K562 (cell line): ENCODE measurements around the gene RPTOR. TPM values are rescaled to one million over a fixed set of nuclear protein-coding genes. Genes with fewer than 3 reads are reported as not detected.

Experiments
- ATAC-seq: fragments of 200-7000 bp; cut with Tn5 transposase; 3 replicates; pipeline ENCODE4 v1.9.1; 2020; ENCODE audit warnings: moderate library complexity
- BruUV-seq: library from RNA; stranded (reverse); fragments of 400-500 nt; replicated peaks from 2 replicates; lab custom pipeline; 2021; lab: Mats Ljungman, UMichigan
- CTCF ChIA-PET: fragments of 300-600 bp; formaldehyde crosslinking; extraction: SDS; loops from one replicate; lab custom pipeline; 2021; ENCODE audit warnings: low intra/inter-chr PET ratio; lab: Yijun Ruan, JAX
- POLR2A ChIA-PET: fragments of 300-600, 350-650 bp; sonication (Branson Sonifier 250); formaldehyde crosslinking; extraction: SDS; loops from one replicate; lab custom pipeline; 2021; ENCODE audit warnings: antibody characterized with exemption, inconsistent platforms; lab: Yijun Ruan, JAX
- DNase-seq, 4 experiments: peaks; one replicate each; pipeline versions ENCODE4 v3.0.0 to v3.0.0-alpha.2; 2011 to 2018; ENCODE audit warnings: low spot score in 3 of 4, mixed read lengths in 3 of 4; ENCODE audit errors: extremely low read depth in 1 of 4
- FAIRE-seq: peaks from 2 replicates; lab custom pipeline; 2011; peaks lifted over from hg19 to GRCh38; lab: Jason Lieb, UNC
- H2AFZ ChIP-seq: 2 replicates; pipeline ENCODE4 v1.6.0; 2011; ENCODE audit warnings: low read depth, low read length, control low read depth, inconsistent platforms
- H3K27ac ChIP-seq: fragments of 200-600 bp; 3 replicates; pipeline ENCODE4 v1.8.0; 2011; ENCODE audit warnings: low read depth, mild to moderate bottlenecking, control low read depth, inconsistent platforms, low read length, moderate library complexity, mixed read lengths; ENCODE audit errors: extremely low read depth
- H3K27me3 ChIP-seq, 2 experiments: fragments of 300-600 bp in 1 of 2; 2 replicates in 1 of 2; 3 replicates in 1 of 2; pipeline versions ENCODE4 v1.6.0 to v1.8.0; 2011; ENCODE audit warnings: inconsistent platforms in 2 of 2, low read length in 2 of 2, mild to moderate bottlenecking in 1 of 2, mixed read lengths in 1 of 2, moderate library complexity in 1 of 2; ENCODE audit not compliant: control insufficient read depth in 2 of 2, insufficient read depth in 2 of 2
- H3K36me3 ChIP-seq: fragments of 300-600 bp; 3 replicates; pipeline ENCODE4 v1.8.0; 2011; ENCODE audit warnings: mild to moderate bottlenecking, low read length, inconsistent platforms; ENCODE audit not compliant: control insufficient read depth, insufficient read depth
- H3K4me1 ChIP-seq, 2 experiments: fragments of 200-600 bp in 1 of 2; replicated peaks in 1 of 2; 2 replicates in 1 of 2; 3 replicates in 1 of 2; pipeline versions ENCODE4 v1.5.1 to v1.8.0; 2011; ENCODE audit warnings: inconsistent platforms in 2 of 2, low read length in 2 of 2, mild to moderate bottlenecking in 1 of 2, mixed read lengths in 1 of 2, moderate library complexity in 1 of 2; ENCODE audit not compliant: control insufficient read depth in 2 of 2, insufficient read depth in 2 of 2
- H3K4me2 ChIP-seq: 2 replicates; pipeline ENCODE4 v1.6.1; 2011; ENCODE audit warnings: low read length, control low read depth, inconsistent platforms, mixed read lengths; ENCODE audit not compliant: insufficient read depth
- H3K4me3 ChIP-seq: fragments of 200-600 bp; sonication (generic), shearing (Covaris generic); 2 replicates; pipeline ENCODE4 v1.5.1; 2016; ENCODE audit warnings: control low read depth, inconsistent platforms
- H3K79me2 ChIP-seq: fragments of 200-600 bp; 3 replicates; pipeline ENCODE4 v1.8.0; 2011; ENCODE audit warnings: low read length, inconsistent platforms; ENCODE audit not compliant: control insufficient read depth, insufficient read depth
- H3K9ac ChIP-seq, 2 experiments: 2 replicates each; pipeline versions ENCODE4 v1.6.0 to v1.6.1; 2011; ENCODE audit warnings: low read depth in 2 of 2, low read length in 2 of 2, control low read depth in 1 of 2, inconsistent platforms in 1 of 2, mild to moderate bottlenecking in 1 of 2, mixed read lengths in 1 of 2; ENCODE audit not compliant: insufficient read depth in 1 of 2
- H3K9me1 ChIP-seq: one replicate; pipeline ENCODE4 v1.6.0; 2011; ENCODE audit warnings: inconsistent platforms, mild to moderate bottlenecking, low read length, moderate library complexity; ENCODE audit not compliant: control insufficient read depth, insufficient read depth
- H3K9me3 ChIP-seq: replicated peaks from 2 replicates; pipeline ENCODE4 v1.5.1; 2011; ENCODE audit warnings: low read depth, low read length, inconsistent platforms; ENCODE audit not compliant: control insufficient read depth, insufficient read depth
- H4K20me1 ChIP-seq: replicated peaks from 2 replicates; pipeline ENCODE4 v1.6.1; 2011; ENCODE audit warnings: low read length, inconsistent platforms, mixed read lengths; ENCODE audit not compliant: control insufficient read depth, insufficient read depth
- HDAC3 ChIP-seq: fragments of 450-650 bp; IDR thresholded peaks from 2 replicates; pipeline ENCODE4 v1.6.1; 2018; ENCODE audit warnings: borderline replicate concordance, mild to moderate bottlenecking, moderate library complexity; ENCODE audit not compliant: partially characterized antibody
- SFPQ ChIP-seq: fragments of 200-400 bp; formaldehyde crosslinking; IDR thresholded peaks from 2 replicates; pipeline ENCODE4 v1.6.1; 2017; ENCODE audit warnings: mild to moderate bottlenecking, low read depth, low read length, moderate library complexity
- ZNF318 ChIP-seq, 2 experiments: fragments of 450-650 bp; IDR thresholded peaks; 2 replicates each; pipeline ENCODE4 v1.6.1; 2016; ENCODE audit warnings: mild to moderate bottlenecking in 2 of 2, borderline replicate concordance in 1 of 2, low read depth in 1 of 2, moderate library complexity in 1 of 2
- ZNF592 ChIP-seq: fragments of 450-650 bp; IDR thresholded peaks from 2 replicates; pipeline ENCODE4 v1.6.1; 2017; ENCODE audit warnings: antibody characterized with exemption, mild to moderate bottlenecking
- WGBS: fragments of 100-300 bp; shearing (Covaris generic); methylation state at CpG from one replicate; pipeline ENCODE4 v1.1.6; 2016; ENCODE audit warnings: low coverage, mixed read lengths; ENCODE audit not compliant: insufficient coverage; ENCODE audit errors: missing lambda C conversion rate; 5-methylcytosine and 5-hydroxymethylcytosine counted together
- in situ Hi-C: fragments of 300-500 bp; cut with MboI; formaldehyde crosslinking; loops from 4 replicates; pipeline ENCODE4 v1.15.0; 2018; ENCODE audit warnings: inconsistent platforms, mixed read lengths
- intact Hi-C: fragments of 100-400 bp; cut with micrococcal nuclease; formaldehyde crosslinking; loops from 2 replicates; pipeline ENCODE4 v1.14.2; 2022
- polyA plus RNA-seq, 8 experiments: library from polyadenylated mRNA; depleted of rRNA in 4 of 8; stranded (reverse) in 5 of 8; unstranded in 3 of 8; fragments of >200 nt; fragmentation: Nextera tagmentation in 2 of 8; fragmentation: Illumina TruSeq in 1 of 8; extraction: Ambion mirVana in 2 of 8; extraction: Trizol in 1 of 8; gene quantifications; 2 replicates each; pipeline versions ENCODE4 v1.2.1 to v1.2.3, GENCODE V29; 2011 to 2014; ENCODE audit warnings: inconsistent platforms in 1 of 8, missing spikeins in 1 of 8
- total RNA-seq, 7 experiments: library from RNA; depleted of rRNA in 6 of 7; stranded (reverse); fragments of >200 nt in 6 of 7; fragmentation: Illumina TruSeq in 2 of 7; extraction: Trizol in 2 of 7; gene quantifications; 2 replicates each; pipeline versions ENCODE4 v1.2.1 to v1.2.3, GENCODE V29; 2011 to 2021; ENCODE audit warnings: low replicate concordance in 1 of 7

Gene RPTOR
- total and polyA plus RNA-seq, 9 of the 15 experiments (the other 6 are each of a cell fraction or from before 2014, with no cell fraction given), result 0.24 to 54.1 (median 10.2) TPM

GRCh38 chr17:80878876-80879722 lies 334.5 kb downstream of the RPTOR start:
- no peak for ATAC-seq
- DNase-seq, result no peak
- 90% methylated on average over 19 of the region's 31 CpGs for WGBS
- POLR2A ChIA-PET, result no interaction called here
- peak overlapping the region in 1 of 2 experiments; percentile 66; a peak in 1 of 4 replicates for H3K9ac ChIP-seq
- in situ Hi-C loops (no loop called here), intact Hi-C loops (no loop called here)
- H3K27ac ChIP-seq, result no peak overlapping the region
- no peaks in the 10 kb centered on the region for H3K9me1 ChIP-seq
- H3K79me2 ChIP-seq, result no peaks in the 10 kb centered on the region
- CTCF ChIA-PET, result no interaction called here
- no peak overlapping the region for H3K4me2 ChIP-seq
- FAIRE-seq, result no peak
- peaks cover 38% of the 10 kb centered on the region; the same call in 1 of the 3 replicates for H3K36me3 ChIP-seq
- H3K9me3 ChIP-seq, result no peaks in the 10 kb centered on the region
- H4K20me1 ChIP-seq, result no peaks in the 10 kb centered on the region
- no peaks in the 10 kb centered on the region; a peak in 1 of 5 replicates for H3K27me3 ChIP-seq
- BruUV-seq, result no TSS peak
- H3K4me3 ChIP-seq, result no peak overlapping the region
- no peak overlapping the region for H2AFZ ChIP-seq
- H3K4me1 ChIP-seq, result no peaks in the 10 kb centered on the region; a peak in 1 of 5 replicates
- TF ChIP-seq HDAC3 (no peak), SFPQ (no peak), ZNF318 (IDR thresholded peaks at IDR 0.05; ENCODE audit: borderline replicate concordance in 1 of 2, low read depth in 1 of 2) (no peak), ZNF592 (no peak)
